ENCODE measurements around the gene ZNF700.
"Not testable (repeated sequence)": the region's sequence is repeated elsewhere in the genome, so short reads cannot be mapped to it uniquely, and the experiment has no call there.

Gene ZNF700

GRCh38 chr19:11944656-11945055 is 19.7 kb downstream of the ZNF700 start:
- Histone ChIP-seq H3K4me3 (ENCODE audit: insufficient read depth in 1 of 2, low read depth in 1 of 2, low read length in 2 of 2) (peak overlapping the region in 1 of 2 experiments; percentile 51), H2BK12ac (ENCODE audit: low read length in 2 of 2) (no peak overlapping the region), H3K4me1 (ENCODE audit: control insufficient read depth, insufficient read depth, low read depth, low read length) (no peaks in the 10 kb centered on the region), H3K18ac (ENCODE audit: low read depth in 1 of 2, low read length in 2 of 2) (no peak overlapping the region), H3K27ac (ENCODE audit: low read length, poor library complexity, severe bottlenecking) (no peak overlapping the region), H3K36me3 (ENCODE audit: control insufficient read depth in 1 of 2, insufficient read depth in 2 of 2, low read depth in 1 of 2, low read length in 2 of 2) (peaks cover 60 to 65% of the 10 kb centered on the region in 2 experiments), H3K23ac (ENCODE audit: low read length in 2 of 2) (no peak overlapping the region), H3K4ac (ENCODE audit: low read depth in 1 of 2, low read length in 2 of 2) (no peak overlapping the region), H2AK5ac (ENCODE audit: low read length, severe bottlenecking) (no peak overlapping the region), H3K79me1 (replicated peaks; ENCODE audit: low read length, poor library complexity, severe bottlenecking) (peaks cover 35% of the 10 kb centered on the region), H2BK5ac (ENCODE audit: low read depth, low read length, poor library complexity, severe bottlenecking) (no peak overlapping the region), H2BK15ac (ENCODE audit: low read depth, poor library complexity, severe bottlenecking) (no peak overlapping the region), H4K91ac (ENCODE audit: low read length) (no peak overlapping the region), H3K9me3 (ENCODE audit: control insufficient read depth, low read length) (peaks cover 86% of the 10 kb centered on the region), H2AFZ (ENCODE audit: low read depth, low read length) (no peak overlapping the region), H3K4me2 (ENCODE audit: low read length, poor library complexity, severe bottlenecking) (no peak overlapping the region), H3K27me3 (ENCODE audit: control insufficient read depth in 1 of 2, insufficient read depth in 1 of 2, low read length in 2 of 2) (no peaks in the 10 kb centered on the region), H2BK120ac (ENCODE audit: low read depth, low read length) (no peak overlapping the region), H3K14ac (ENCODE audit: low read length in 2 of 2) (no peak overlapping the region), H3K9ac (ENCODE audit: low read length) (no peak overlapping the region), H4K8ac (ENCODE audit: low read length) (no peak overlapping the region)
- 98% methylated on average over 3 of the region's 4 CpGs for WGBS
- no peak for DNase-seq

GRCh38 chr19:11948646-11949045 is 23.7 kb downstream of the ZNF700 start:
- no peak overlapping the region for H3K27ac ChIP-seq (ENCODE audit: low read length, poor library complexity, severe bottlenecking)
- H3K79me1 ChIP-seq (replicated peaks; ENCODE audit: low read length, poor library complexity, severe bottlenecking): peaks cover 31% of the 10 kb centered on the region
- no peak overlapping the region for H3K4me2 ChIP-seq (ENCODE audit: low read length, poor library complexity, severe bottlenecking)

GRCh38 chr19:11949201-11949600 is 24.3 kb downstream of the ZNF700 start:
- Histone ChIP-seq H3K9me3 (ENCODE audit: control insufficient read depth, low read length) (peaks cover 100% of the 10 kb centered on the region), H2AFZ (ENCODE audit: low read depth, low read length) (no peak overlapping the region), H2BK15ac (ENCODE audit: low read depth, poor library complexity, severe bottlenecking) (no peak overlapping the region), H3K4ac (ENCODE audit: low read depth in 1 of 2, low read length in 2 of 2) (no peak overlapping the region), H3K4me1 (ENCODE audit: control insufficient read depth, insufficient read depth, low read depth, low read length) (no peaks in the 10 kb centered on the region), H3K4me3 (ENCODE audit: insufficient read depth in 1 of 2, low read depth in 1 of 2, low read length in 2 of 2) (peak overlapping the region in 1 of 2 experiments; percentile 67), H3K23ac (ENCODE audit: low read length in 2 of 2) (no peak overlapping the region), H2BK5ac (ENCODE audit: low read depth, low read length, poor library complexity, severe bottlenecking) (no peak overlapping the region), H3K27me3 (ENCODE audit: control insufficient read depth in 1 of 2, insufficient read depth in 1 of 2, low read length in 2 of 2) (no peaks in the 10 kb centered on the region), H2AK5ac (ENCODE audit: low read length, severe bottlenecking) (no peak overlapping the region), H3K18ac (ENCODE audit: low read depth in 1 of 2, low read length in 2 of 2) (no peak overlapping the region), H2BK12ac (ENCODE audit: low read length in 2 of 2) (no peak overlapping the region), H3K9ac (ENCODE audit: low read length) (no peak overlapping the region), H3K27ac (ENCODE audit: low read length, poor library complexity, severe bottlenecking) (no peak overlapping the region), H3K36me3 (ENCODE audit: control insufficient read depth in 1 of 2, insufficient read depth in 2 of 2, low read depth in 1 of 2, low read length in 2 of 2) (peaks cover 58 to 74% of the 10 kb centered on the region in 2 experiments), H3K4me2 (ENCODE audit: low read length, poor library complexity, severe bottlenecking) (no peak overlapping the region), H4K8ac (ENCODE audit: low read length) (no peak overlapping the region), H3K14ac (ENCODE audit: low read length in 2 of 2) (no peak overlapping the region), H2BK120ac (ENCODE audit: low read depth, low read length) (no peak overlapping the region), H3K79me1 (replicated peaks; ENCODE audit: low read length, poor library complexity, severe bottlenecking) (peaks cover 27% of the 10 kb centered on the region), H4K91ac (ENCODE audit: low read length) (no peak overlapping the region)
- DNase-seq: peak; percentile 12
- WGBS: 98% methylated on average over 4 of the region's 4 CpGs

More at GRCh38 chr19:11948646-11949045, 23.7 kb downstream of the ZNF700 start:
- no peak for DNase-seq
- Histone ChIP-seq H3K23ac (ENCODE audit: low read length in 2 of 2) (no peak overlapping the region), H3K18ac (ENCODE audit: low read depth in 1 of 2, low read length in 2 of 2) (no peak overlapping the region), H2BK15ac (ENCODE audit: low read depth, poor library complexity, severe bottlenecking) (no peak overlapping the region), H3K4me1 (ENCODE audit: control insufficient read depth, insufficient read depth, low read depth, low read length) (no peaks in the 10 kb centered on the region), H2BK5ac (ENCODE audit: low read depth, low read length, poor library complexity, severe bottlenecking) (no peak overlapping the region), H3K4me3 (ENCODE audit: insufficient read depth in 1 of 2, low read depth in 1 of 2, low read length in 2 of 2) (peak overlapping the region in 1 of 2 experiments; percentile 67), H3K27me3 (ENCODE audit: control insufficient read depth in 1 of 2, insufficient read depth in 1 of 2, low read length in 2 of 2) (no peaks in the 10 kb centered on the region), H4K8ac (ENCODE audit: low read length) (no peak overlapping the region), H3K36me3 (ENCODE audit: control insufficient read depth in 1 of 2, insufficient read depth in 2 of 2, low read depth in 1 of 2, low read length in 2 of 2) (peaks cover 61 to 79% of the 10 kb centered on the region in 2 experiments), H2BK12ac (ENCODE audit: low read length in 2 of 2) (no peak overlapping the region), H4K91ac (ENCODE audit: low read length) (no peak overlapping the region), H2BK120ac (ENCODE audit: low read depth, low read length) (no peak overlapping the region), H2AFZ (ENCODE audit: low read depth, low read length) (no peak overlapping the region), H3K4ac (ENCODE audit: low read depth in 1 of 2, low read length in 2 of 2) (no peak overlapping the region), H2AK5ac (ENCODE audit: low read length, severe bottlenecking) (no peak overlapping the region), H3K9ac (ENCODE audit: low read length) (no peak overlapping the region), H3K9me3 (ENCODE audit: control insufficient read depth, low read length) (peaks cover 100% of the 10 kb centered on the region), H3K14ac (ENCODE audit: low read length in 2 of 2) (no peak overlapping the region)
- no CpG with 5 or more reads among the region's 3 CpGs for WGBS

DNA sequence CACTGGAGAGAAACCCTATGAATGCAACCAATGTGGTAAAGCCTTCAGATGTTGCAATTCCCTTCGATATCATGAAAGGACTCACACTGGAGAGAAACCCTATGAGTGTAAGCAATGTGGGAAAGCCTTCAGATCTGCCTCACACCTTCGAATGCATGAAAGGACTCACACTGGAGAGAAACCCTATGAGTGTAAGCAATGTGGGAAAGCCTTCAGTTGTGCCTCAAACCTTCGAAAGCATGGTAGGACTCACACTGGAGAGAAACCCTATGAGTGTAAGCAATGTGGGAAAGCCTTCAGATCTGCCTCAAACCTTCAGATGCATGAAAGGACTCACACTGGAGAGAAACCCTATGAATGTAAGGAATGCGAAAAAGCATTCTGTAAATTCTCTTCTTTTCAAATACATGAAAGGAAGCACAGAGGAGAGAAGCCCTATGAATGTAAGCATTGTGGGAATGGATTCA is 24.7 kb downstream of the ZNF700 start:
- H2BK5ac ChIP-seq (ENCODE audit: low read depth, low read length, poor library complexity, severe bottlenecking); H2BK12ac ChIP-seq (ENCODE audit: low read length in 2 of 2); H3K27ac ChIP-seq (ENCODE audit: low read length, poor library complexity, severe bottlenecking); H3K4me1 ChIP-seq (ENCODE audit: control insufficient read depth, insufficient read depth, low read depth, low read length); H3K9ac ChIP-seq (ENCODE audit: low read length); H2AK5ac ChIP-seq (ENCODE audit: low read length, severe bottlenecking); H3K4me2 ChIP-seq (ENCODE audit: low read length, poor library complexity, severe bottlenecking); H2BK120ac ChIP-seq (ENCODE audit: low read depth, low read length); H3K14ac ChIP-seq (ENCODE audit: low read length in 2 of 2); H4K8ac ChIP-seq (ENCODE audit: low read length); DNase-seq; H2BK15ac ChIP-seq (ENCODE audit: low read depth, poor library complexity, severe bottlenecking); H3K18ac ChIP-seq (ENCODE audit: low read depth in 1 of 2, low read length in 2 of 2); H3K27me3 ChIP-seq (ENCODE audit: control insufficient read depth in 1 of 2, insufficient read depth in 1 of 2, low read length in 2 of 2); H2AFZ ChIP-seq (ENCODE audit: low read depth, low read length); H4K91ac ChIP-seq (ENCODE audit: low read length); H3K4ac ChIP-seq (ENCODE audit: low read depth in 1 of 2, low read length in 2 of 2); H3K23ac ChIP-seq (ENCODE audit: low read length in 2 of 2): not testable (repeated sequence)
- peaks cover 23% of the 10 kb centered on the region for H3K79me1 ChIP-seq (replicated peaks; ENCODE audit: low read length, poor library complexity, severe bottlenecking)
- WGBS: 99% methylated on average over 3 of the region's 4 CpGs
- H3K36me3 ChIP-seq (ENCODE audit: control insufficient read depth in 1 of 2, insufficient read depth in 2 of 2, low read depth in 1 of 2, low read length in 2 of 2): peaks cover 54 to 71% of the 10 kb centered on the region in 2 experiments
- peaks cover 99% of the 10 kb centered on the region for H3K9me3 ChIP-seq (ENCODE audit: control insufficient read depth, low read length)
- peak overlapping the region in 1 of 2 experiments; percentile 67 for H3K4me3 ChIP-seq (ENCODE audit: insufficient read depth in 1 of 2, low read depth in 1 of 2, low read length in 2 of 2)
